HepG2 (cell line): ENCODE results near the gene COL9A3. TPM values are rescaled to one million over a fixed set of nuclear protein-coding genes. Genes with fewer than 3 reads are reported as not detected.
A peak's percentile ranks its signal among the peaks of the same experiment; 100 is the strongest.

Source experiments
- ATF7-NPFF ChIP-seq: sonication (generic); formaldehyde crosslinking; IDR thresholded peaks from 2 replicates; pipeline ENCODE4 v1.8.1; 2023; ENCODE audit warnings: mild to moderate bottlenecking, low read depth, missing genetic modification reagents, moderate library complexity
- CBX1 ChIP-seq: IDR thresholded peaks from one replicate; pipeline ENCODE4 v1.6.1; 2016; ENCODE audit warnings: antibody characterized with exemption, low read depth
- KMT2B ChIP-seq: IDR thresholded peaks from 2 replicates; pipeline ENCODE4 v1.6.1; 2016; ENCODE audit warnings: missing genetic modification reagents, missing compliant biosample characterization
- NFIC ChIP-seq: IDR thresholded peaks from 2 replicates; pipeline ENCODE4 v1.6.1; 2012; ENCODE audit warnings: mild to moderate bottlenecking, low read length, inconsistent platforms
- ONECUT2 ChIP-seq: sonication (generic); formaldehyde crosslinking; IDR thresholded peaks from 2 replicates; pipeline ENCODE4 v1.4.0; 2020; ENCODE audit warnings: missing genetic modification reagents
- POLR2AphosphoS2 ChIP-seq: IDR thresholded peaks from 2 replicates; pipeline ENCODE4 v1.6.1; 2011; ENCODE audit warnings: low read depth, low read length, improper control_type of control experiment
- PRPF4 ChIP-seq: fragments of 200-400 bp; formaldehyde crosslinking; IDR thresholded peaks from 2 replicates; pipeline ENCODE4 v1.6.1; 2016; ENCODE audit warnings: low read length, low read depth; ENCODE audit not compliant: poor library complexity, severe bottlenecking
- RBAK ChIP-seq: sonication (generic); formaldehyde crosslinking; IDR thresholded peaks from 2 replicates; pipeline ENCODE4 v1.5.1; 2020; ENCODE audit warnings: mild to moderate bottlenecking, missing genetic modification reagents
- RFXAP ChIP-seq: sonication (generic); formaldehyde crosslinking; IDR thresholded peaks from 2 replicates; pipeline ENCODE4 v1.4.0; 2020; ENCODE audit warnings: missing genetic modification reagents, borderline replicate concordance
- TARDBP ChIP-seq: sonication (generic); formaldehyde crosslinking; IDR thresholded peaks from 2 replicates; pipeline ENCODE4 v1.8.0; 2022; ENCODE audit warnings: mild to moderate bottlenecking, missing genetic modification reagents
- THAP11 ChIP-seq: IDR thresholded peaks from 2 replicates; pipeline ENCODE4 v1.6.1; 2016; ENCODE audit warnings: missing biosample characterization, missing genetic modification reagents
- THYN1 ChIP-seq: sonication (generic); formaldehyde crosslinking; IDR thresholded peaks from 2 replicates; pipeline ENCODE4 v1.8.1; 2023; ENCODE audit warnings: low read depth, mild to moderate bottlenecking, moderate library complexity, missing genetic modification reagents, borderline replicate concordance
- TMF1 ChIP-seq: sonication (generic); formaldehyde crosslinking; IDR thresholded peaks from 2 replicates; pipeline ENCODE4 v1.8.1; 2022; ENCODE audit warnings: low read depth, missing genetic modification reagents
- TP53 ChIP-seq: sonication (generic); formaldehyde crosslinking; conservative IDR thresholded peaks from 2 replicates; pipeline ENCODE4 v1.4.0; 2020; ENCODE audit warnings: missing genetic modification reagents
- TRIM24 ChIP-seq: sonication (generic); formaldehyde crosslinking; IDR thresholded peaks from 2 replicates; pipeline ENCODE4 v1.8.0; 2022; ENCODE audit warnings: mild to moderate bottlenecking, missing genetic modification reagents
- ZFP1 ChIP-seq: IDR thresholded peaks from 2 replicates; pipeline ENCODE4 v1.6.1; 2016
- ZNF337 ChIP-seq: sonication (generic); formaldehyde crosslinking; IDR thresholded peaks from 2 replicates; pipeline ENCODE4 v1.5.1; 2020; ENCODE audit warnings: missing genetic modification reagents, low read depth, mild to moderate bottlenecking, borderline replicate concordance
- ZNF619 ChIP-seq: sonication (generic); formaldehyde crosslinking; IDR thresholded peaks from 2 replicates; pipeline ENCODE4 v1.4.0; 2020; ENCODE audit warnings: mild to moderate bottlenecking, missing genetic modification reagents
- ZNF670 ChIP-seq: sonication (generic); formaldehyde crosslinking; IDR thresholded peaks from 2 replicates; pipeline ENCODE4 v1.8.0; 2022; ENCODE audit warnings: mild to moderate bottlenecking, missing genetic modification reagents, borderline replicate concordance
- ZNF776 ChIP-seq: sonication (generic); formaldehyde crosslinking; IDR thresholded peaks from 2 replicates; pipeline ENCODE4 v1.4.0; 2020; ENCODE audit warnings: mild to moderate bottlenecking, missing genetic modification reagents
- ZNF788 ChIP-seq: sonication (generic); formaldehyde crosslinking; IDR thresholded peaks from 2 replicates; pipeline ENCODE4 v1.5.0; 2020; ENCODE audit warnings: mild to moderate bottlenecking, missing genetic modification reagents, borderline replicate concordance
- ZNF841 ChIP-seq: sonication (generic); formaldehyde crosslinking; IDR thresholded peaks from 2 replicates; pipeline ENCODE4 v1.8.1; 2023; ENCODE audit warnings: missing genetic modification reagents, borderline replicate concordance
- ZZZ3 ChIP-seq: sonication (generic); formaldehyde crosslinking; IDR thresholded peaks from 2 replicates; pipeline ENCODE4 v1.4.0; 2020; ENCODE audit warnings: missing genetic modification reagents, mild to moderate bottlenecking, borderline replicate concordance
- polyA plus RNA-seq, 8 experiments: library from polyadenylated mRNA; depleted of rRNA in 3 of 8; stranded (reverse) in 7 of 8; unstranded in 1 of 8; fragments of >200 nt; fragmentation: Illumina TruSeq in 4 of 8; extraction: Trizol in 4 of 8; gene quantifications; 2 replicates each; pipeline versions ENCODE4 v1.2.1 to v1.2.3, GENCODE V29; 2011 to 2016; ENCODE audit warnings: low read depth in 4 of 8, missing spikeins in 1 of 8, mixed read lengths in 1 of 8; ENCODE audit not compliant: insufficient read depth in 1 of 8
- total RNA-seq, 5 experiments: library from RNA; depleted of rRNA; stranded (reverse); fragments of >200 nt; fragmentation: Illumina TruSeq; extraction: Trizol; gene quantifications; 2 replicates each; pipeline ENCODE4 v1.2.3, GENCODE V29; 2016; ENCODE audit warnings: low read depth in 1 of 5
- TF ChIP-seq, protein P1 (sequence below): IDR thresholded peaks from 2 replicates; pipeline ENCODE4 v1.6.1; 2016; ENCODE audit warnings: control low read depth
- TF ChIP-seq, protein P2 (sequence below): IDR thresholded peaks from 2 replicates; pipeline ENCODE4 v1.6.1; 2018; ENCODE audit warnings: missing genetic modification reagents
- TF ChIP-seq, protein P3 (sequence below): sonication (generic); formaldehyde crosslinking; IDR thresholded peaks from 2 replicates; pipeline ENCODE4 v1.8.0; 2022; ENCODE audit warnings: mild to moderate bottlenecking, missing genetic modification reagents; ENCODE audit not compliant: insufficient replicate concordance
- TF ChIP-seq, protein P4 (sequence below): sonication (generic); formaldehyde crosslinking; IDR thresholded peaks from 2 replicates; pipeline ENCODE4 v1.4.0; 2020; ENCODE audit warnings: low read depth, mild to moderate bottlenecking, missing genetic modification reagents

Gene COL9A3
- total and polyA plus RNA-seq, 2 of the 13 experiments (the other 11 are each of a cell fraction or from before 2014, with no cell fraction given), result 155 to 204 TPM

DNA sequence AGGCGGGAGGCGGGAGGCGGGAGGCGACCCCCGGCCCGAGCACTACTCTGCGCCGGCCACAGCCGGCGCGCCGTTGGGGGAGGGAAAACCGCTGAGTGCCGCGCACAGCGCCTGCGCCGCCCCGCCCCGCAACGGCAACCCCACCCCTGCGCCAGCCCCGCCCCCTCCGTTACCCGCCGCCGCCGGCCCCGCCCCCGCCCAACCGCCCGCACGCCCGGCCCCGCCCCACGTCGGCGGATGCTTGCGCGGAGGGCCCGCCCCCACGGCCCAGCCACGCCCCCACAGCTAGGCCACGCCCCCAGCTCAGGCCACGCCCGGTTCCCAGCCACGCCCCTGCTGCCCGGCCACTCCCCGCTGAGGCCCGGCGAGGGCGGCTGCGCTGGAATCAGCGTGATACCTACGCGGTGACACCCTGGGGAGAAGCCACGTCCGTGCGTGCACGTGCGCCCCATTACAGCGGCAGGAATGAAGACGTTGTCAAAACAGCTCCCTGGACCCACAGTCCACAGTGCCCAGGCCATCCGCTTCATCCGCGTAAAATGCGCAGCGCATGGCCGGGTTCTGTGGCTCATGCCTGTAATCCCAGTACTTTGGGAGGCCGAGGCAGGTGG lies 45.0 kb downstream of the COL9A3 start, which contains the start of gene TCFL5 (continued):
- TF ChIP-seq, protein P1, sequence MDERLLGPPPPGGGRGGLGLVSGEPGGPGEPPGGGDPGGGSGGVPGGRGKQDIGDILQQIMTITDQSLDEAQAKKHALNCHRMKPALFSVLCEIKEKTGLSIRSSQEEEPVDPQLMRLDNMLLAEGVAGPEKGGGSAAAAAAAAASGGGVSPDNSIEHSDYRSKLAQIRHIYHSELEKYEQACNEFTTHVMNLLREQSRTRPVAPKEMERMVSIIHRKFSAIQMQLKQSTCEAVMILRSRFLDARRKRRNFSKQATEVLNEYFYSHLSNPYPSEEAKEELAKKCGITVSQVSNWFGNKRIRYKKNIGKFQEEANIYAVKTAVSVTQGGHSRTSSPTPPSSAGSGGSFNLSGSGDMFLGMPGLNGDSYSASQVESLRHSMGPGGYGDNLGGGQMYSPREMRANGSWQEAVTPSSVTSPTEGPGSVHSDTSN (CRISPR knock-in tag), result no peak; the same call in 1 of the 2 replicates
- peak; percentile 82 for TF ChIP-seq KMT2B (CRISPR knock-in tag)
- TF ChIP-seq ZNF337 (CRISPR knock-in tag), result peak; percentile 99; the same call in 1 of the 2 replicates
- TF ChIP-seq ONECUT2 (CRISPR knock-in tag), result peak; percentile 55; the same call in 1 of the 2 replicates
- TF ChIP-seq RFXAP (CRISPR knock-in tag), result peak; percentile 91
- TF ChIP-seq ZNF619 (CRISPR knock-in tag), result peak; percentile 99
- no peak for TF ChIP-seq NFIC
- peak; percentile 96 for TF ChIP-seq ATF7-NPFF (CRISPR knock-in tag)
- no peak for TF ChIP-seq ZNF841
- peak; percentile 83; the same call in 1 of the 2 replicates for TF ChIP-seq ZZZ3 (CRISPR knock-in tag)
- 0 out of 2 replicates have a peak, but pooled peaks have one; percentile 66 for TF ChIP-seq TMF1 (CRISPR knock-in tag)
- peak; percentile 78; the same call in 1 of the 2 replicates for TF ChIP-seq ZNF776 (CRISPR knock-in tag)
- peak; percentile 45; the same call in 1 of the 2 replicates for TF ChIP-seq ZFP1 (CRISPR knock-in tag)
- TF ChIP-seq TP53 (CRISPR knock-in tag), result peak; percentile 90
- TF ChIP-seq TRIM24 (CRISPR knock-in tag), result no peak
- peak; percentile 81 for TF ChIP-seq TARDBP (CRISPR knock-in tag)
- TF ChIP-seq, protein P2, sequence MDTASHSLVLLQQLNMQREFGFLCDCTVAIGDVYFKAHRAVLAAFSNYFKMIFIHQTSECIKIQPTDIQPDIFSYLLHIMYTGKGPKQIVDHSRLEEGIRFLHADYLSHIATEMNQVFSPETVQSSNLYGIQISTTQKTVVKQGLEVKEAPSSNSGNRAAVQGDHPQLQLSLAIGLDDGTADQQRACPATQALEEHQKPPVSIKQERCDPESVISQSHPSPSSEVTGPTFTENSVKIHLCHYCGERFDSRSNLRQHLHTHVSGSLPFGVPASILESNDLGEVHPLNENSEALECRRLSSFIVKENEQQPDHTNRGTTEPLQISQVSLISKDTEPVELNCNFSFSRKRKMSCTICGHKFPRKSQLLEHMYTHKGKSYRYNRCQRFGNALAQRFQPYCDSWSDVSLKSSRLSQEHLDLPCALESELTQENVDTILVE, result peak; percentile 85
- TF ChIP-seq ZNF670, result peak; percentile 91; the same call in 1 of the 2 replicates
- peak; percentile 48 for TF ChIP-seq CBX1
- TF ChIP-seq THYN1 (CRISPR knock-in tag), result no peak
- TF ChIP-seq ZNF788 (CRISPR knock-in tag), result peak; percentile 87; the same call in 1 of the 2 replicates
- TF ChIP-seq PRPF4, result no peak
- TF ChIP-seq, protein P3, sequence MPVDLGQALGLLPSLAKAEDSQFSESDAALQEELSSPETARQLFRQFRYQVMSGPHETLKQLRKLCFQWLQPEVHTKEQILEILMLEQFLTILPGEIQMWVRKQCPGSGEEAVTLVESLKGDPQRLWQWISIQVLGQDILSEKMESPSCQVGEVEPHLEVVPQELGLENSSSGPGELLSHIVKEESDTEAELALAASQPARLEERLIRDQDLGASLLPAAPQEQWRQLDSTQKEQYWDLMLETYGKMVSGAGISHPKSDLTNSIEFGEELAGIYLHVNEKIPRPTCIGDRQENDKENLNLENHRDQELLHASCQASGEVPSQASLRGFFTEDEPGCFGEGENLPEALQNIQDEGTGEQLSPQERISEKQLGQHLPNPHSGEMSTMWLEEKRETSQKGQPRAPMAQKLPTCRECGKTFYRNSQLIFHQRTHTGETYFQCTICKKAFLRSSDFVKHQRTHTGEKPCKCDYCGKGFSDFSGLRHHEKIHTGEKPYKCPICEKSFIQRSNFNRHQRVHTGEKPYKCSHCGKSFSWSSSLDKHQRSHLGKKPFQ (CRISPR knock-in tag), result peak; percentile 67
- no peak for TF ChIP-seq POLR2AphosphoS2
- peak; percentile 79 for TF ChIP-seq THAP11
- peak; percentile 77; the same call in 1 of the 2 replicates for TF ChIP-seq RBAK
- TF ChIP-seq, protein P4, sequence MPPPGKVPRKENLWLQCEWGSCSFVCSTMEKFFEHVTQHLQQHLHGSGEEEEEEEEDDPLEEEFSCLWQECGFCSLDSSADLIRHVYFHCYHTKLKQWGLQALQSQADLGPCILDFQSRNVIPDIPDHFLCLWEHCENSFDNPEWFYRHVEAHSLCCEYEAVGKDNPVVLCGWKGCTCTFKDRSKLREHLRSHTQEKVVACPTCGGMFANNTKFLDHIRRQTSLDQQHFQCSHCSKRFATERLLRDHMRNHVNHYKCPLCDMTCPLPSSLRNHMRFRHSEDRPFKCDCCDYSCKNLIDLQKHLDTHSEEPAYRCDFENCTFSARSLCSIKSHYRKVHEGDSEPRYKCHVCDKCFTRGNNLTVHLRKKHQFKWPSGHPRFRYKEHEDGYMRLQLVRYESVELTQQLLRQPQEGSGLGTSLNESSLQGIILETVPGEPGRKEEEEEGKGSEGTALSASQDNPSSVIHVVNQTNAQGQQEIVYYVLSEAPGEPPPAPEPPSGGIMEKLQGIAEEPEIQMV (CRISPR knock-in tag), result peak; percentile 94
